Measurements from ENCODE around the gene CDKN1B. TPM values are rescaled to one million over a fixed set of nuclear protein-coding genes. Genes with fewer than 3 reads are reported as not detected.

CDKN1B gene
- total RNA-seq: 78.0 TPM

DNA sequence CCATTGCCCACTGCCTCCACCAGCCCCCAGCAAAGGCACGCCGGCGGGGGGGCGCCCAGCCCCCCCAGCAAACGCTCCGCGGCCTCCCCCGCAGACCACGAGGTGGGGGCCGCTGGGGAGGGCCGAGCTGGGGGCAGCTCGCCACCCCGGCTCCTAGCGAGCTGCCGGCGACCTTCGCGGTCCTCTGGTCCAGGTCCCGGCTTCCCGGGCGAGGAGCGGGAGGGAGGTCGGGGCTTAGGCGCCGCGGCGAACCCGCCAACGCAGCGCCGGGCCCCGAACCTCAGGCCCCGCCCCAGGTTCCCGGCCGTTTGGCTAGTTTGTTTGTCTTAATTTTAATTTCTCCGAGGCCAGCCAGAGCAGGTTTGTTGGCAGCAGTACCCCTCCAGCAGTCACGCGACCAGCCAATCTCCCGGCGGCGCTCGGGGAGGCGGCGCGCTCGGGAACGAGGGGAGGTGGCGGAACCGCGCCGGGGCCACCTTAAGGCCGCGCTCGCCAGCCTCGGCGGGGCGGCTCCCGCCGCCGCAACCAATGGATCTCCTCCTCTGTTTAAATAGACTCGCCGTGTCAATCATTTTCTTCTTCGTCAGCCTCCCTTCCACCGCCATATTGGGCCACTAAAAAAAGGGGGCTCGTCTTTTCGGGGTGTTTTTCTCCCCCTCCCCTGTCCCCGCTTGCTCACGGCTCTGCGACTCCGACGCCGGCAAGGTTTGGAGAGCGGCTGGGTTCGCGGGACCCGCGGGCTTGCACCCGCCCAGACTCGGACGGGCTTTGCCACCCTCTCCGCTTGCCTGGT, at the start of gene CDKN1B:
CDKN1B (plus strand) TSS at position 576 of the 793 bp plus-strand sequence. CDS start 472 bp downstream, outside the sequence.

Small RNA genes lying within 50 kb of the gene (small RNA-seq; reads per million reads assigned to genes)
- not detected for gene MIR613 (ENCODE audit: low replicate concordance)

Other genes starting within 250 kb of the CDKN1B start
- 23.9 TPM for gene DUSP16, start 154.5 kb upstream of the CDKN1B start, total RNA-seq
- 32.3 TPM for gene CREBL2, start 105.5 kb upstream of the CDKN1B start, total RNA-seq
- gene GPR19, start 21.2 kb upstream of the CDKN1B start, total RNA-seq: 2.0 TPM
- 24.1 TPM for gene APOLD1, start 68.3 kb downstream of the CDKN1B start, total RNA-seq
- 57.6 TPM for gene DDX47, start 96.0 kb downstream of the CDKN1B start, total RNA-seq
- 12.3 TPM for gene GPRC5A, start 174.2 kb downstream of the CDKN1B start, total RNA-seq
- gene GPRC5D, start 234.8 kb downstream of the CDKN1B start, total RNA-seq: not detected

All from metanephros (tissue), 2 donors.